Right kidney (tissue), 1 donor: ENCODE results near the gene ZBTB46.

Experiments used
- DNase-seq: peaks from one replicate; pipeline ENCODE4 v3.0.0-alpha.2; 2016

ZBTB46 gene

GRCh38 chr20:63842258-63842657, 11.2 kb upstream of the ZBTB46 start:
- no peak for DNase-seq

DNA sequence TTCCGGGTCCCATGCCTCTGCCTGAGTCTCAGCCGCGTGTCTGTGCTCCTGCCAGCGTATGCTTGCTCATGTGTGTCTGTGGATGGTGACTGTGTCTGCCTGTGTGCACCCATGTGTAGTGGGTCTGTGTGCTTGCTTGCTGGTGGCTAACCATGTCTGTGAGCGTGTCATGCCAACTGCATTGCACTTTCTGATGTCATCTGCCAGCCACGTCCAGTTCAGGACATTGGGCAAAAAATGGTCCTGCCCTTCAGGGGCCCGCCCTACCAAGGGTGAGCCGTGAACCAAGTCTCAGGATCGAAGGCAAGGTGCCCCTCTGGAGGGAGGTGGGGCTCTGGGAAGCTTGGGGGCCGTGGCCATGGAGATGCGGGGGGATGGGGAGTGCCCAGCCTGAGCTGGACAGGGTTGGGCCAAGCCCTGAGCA, 9.4 kb upstream of the ZBTB46 start:
- no peak for DNase-seq

DNA sequence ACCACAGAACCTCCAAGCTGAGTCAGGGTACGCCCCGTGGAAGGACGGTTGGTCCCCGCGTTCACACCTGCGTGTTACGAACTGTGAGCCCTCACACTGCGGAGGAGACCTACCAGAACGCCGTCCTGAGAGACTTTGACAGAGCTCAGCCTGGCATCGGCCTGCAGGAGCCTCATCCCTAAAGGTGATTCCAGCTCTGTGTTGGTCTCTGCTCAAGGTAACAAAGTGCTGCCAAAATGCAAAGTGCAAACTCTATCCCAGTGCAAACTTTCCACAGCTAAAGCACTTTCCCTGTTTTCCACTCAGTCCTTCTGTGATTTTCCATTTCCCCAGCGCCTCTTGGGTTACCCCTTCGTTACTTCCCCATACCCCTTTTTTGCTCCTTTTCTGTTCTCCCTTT, 8.6 kb upstream of the ZBTB46 start:
- no peak for DNase-seq

- DNase-seq, result no peak
Measured at GRCh38 chr20:63837479-63837878, 6.4 kb upstream of the ZBTB46 start.

DNA sequence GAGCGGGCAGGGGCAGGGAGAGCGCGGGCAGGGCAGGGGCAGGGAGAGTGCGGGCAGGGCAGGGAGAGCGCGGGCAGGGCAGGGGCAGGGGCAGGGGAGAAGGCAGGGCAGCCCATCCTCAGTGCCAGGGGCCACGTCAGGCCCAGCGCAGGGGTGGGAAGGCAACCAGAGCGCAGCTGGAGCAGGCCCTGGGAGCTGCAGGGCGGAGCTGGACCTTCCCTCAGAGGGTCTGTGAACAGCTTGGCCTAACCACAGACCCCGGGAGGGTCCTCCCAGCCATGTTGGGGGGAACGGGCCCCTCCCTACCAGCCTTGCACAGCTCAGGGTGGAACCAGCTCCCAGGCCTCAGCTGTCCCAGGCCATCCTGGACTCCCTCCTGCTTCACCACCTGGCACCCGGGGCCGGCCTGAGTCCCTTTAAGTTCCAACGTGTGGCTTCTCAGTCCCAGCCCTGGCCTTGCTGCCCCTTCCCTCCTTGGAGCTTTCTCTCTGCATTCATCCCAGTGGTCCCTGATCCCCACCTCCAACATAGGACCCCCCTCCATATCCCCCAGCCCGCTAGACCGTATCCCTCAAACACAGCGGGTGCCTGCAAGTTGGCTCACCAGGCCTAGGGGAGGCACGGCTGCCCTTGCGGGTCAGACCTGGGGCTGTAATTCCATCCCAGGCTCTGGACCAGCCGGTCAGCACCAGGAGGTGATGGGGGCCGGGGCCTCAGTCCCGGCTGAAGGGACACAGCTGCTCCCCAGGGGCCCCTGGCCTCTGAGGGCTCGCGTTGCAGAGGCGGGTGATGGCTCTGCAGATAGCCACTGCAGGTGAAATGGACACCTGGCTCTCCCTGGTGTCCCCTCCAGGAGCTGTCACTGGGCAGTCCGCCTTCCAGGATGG, 5.6 kb upstream of the ZBTB46 start:
- peak; percentile 57 for DNase-seq

DNA sequence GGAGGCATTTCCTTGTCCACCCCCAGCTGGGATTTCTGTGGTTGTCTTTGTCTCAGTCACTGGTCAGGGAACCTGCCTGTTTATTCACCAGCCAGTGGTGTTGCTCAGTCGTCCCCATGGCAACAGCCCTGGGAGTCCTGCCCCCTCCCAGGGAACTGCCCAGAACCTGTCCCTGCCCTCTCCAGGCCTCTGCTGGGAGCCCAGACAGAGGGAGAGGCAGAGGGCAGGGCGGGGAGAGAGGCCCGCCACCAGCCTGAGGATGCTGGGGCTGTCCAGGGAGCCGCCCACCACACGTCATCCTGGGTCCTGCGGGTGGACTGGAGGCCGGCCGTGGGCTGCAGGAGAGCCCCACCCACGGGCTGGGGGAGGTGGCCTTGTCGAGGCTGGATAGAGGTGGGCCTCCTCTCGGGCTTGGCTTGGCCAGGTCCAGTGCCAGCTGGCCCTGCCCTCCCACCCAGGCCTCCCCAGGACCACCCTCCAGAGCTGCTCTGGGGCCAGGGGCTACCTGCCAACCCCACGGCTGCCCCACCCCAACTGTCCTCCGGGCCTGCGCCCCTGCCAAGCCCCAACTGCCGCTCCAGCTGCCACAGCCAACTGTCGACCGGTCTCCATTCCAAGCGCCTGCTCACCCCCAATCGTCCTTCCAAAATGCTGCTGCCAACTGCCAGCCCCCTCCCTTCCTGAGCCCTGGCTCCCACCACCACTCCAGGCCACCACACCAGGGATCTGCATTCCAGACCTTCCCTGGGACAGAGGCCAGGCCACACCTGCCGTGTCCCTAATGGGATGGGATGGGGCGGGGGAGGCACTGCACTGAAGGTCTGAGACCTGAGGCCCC, 4.2 kb upstream of the ZBTB46 start:
- DNase-seq, result peak; percentile 71

- DNase-seq, result no peak
Measured at GRCh38 chr20:63834491-63834880, 3.4 kb upstream of the ZBTB46 start.

GRCh38 chr20:63833776-63834490, 2.9 kb upstream of the ZBTB46 start:
- DNase-seq, result no peak

DNA sequence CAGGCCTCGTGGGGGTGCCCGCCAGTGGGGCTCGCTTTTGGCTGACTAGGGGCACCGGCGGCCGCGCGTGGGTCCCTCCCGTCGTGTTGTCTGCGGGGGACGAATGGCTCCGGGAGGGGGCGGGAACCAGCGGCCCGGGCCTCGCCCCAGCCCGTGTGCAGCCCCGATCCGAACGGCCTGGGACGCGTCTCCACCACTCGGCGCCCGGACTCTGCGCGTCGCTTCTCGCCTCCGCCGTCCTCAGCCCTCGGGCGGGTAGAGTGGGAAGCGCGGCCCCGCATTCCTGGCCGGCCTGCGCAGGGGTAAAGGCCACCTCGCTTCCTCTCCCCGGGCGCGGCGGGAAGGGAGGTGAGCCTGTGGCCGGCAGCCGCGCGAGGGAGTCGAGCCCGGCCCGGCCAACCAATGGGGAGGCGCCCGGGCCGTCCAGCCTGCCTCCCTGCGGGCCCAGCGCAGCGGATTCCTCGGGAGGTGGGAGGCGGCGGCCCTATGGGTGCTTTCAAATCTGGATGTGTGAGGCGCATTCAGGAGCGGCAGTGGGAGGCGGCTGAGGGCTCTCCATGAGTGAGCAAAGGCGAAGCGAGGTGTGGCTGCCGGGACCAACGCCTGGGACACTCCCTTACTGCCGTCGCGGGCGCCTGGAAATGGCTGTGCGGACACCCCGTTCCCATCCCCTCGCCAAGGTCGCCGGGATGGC, 1.1 kb upstream of the ZBTB46 start:
- DNase-seq, result peak; percentile 91

- DNase-seq, result no peak
Measured at GRCh38 chr20:63831646-63831992, 555 bp upstream of the ZBTB46 start.

DNA sequence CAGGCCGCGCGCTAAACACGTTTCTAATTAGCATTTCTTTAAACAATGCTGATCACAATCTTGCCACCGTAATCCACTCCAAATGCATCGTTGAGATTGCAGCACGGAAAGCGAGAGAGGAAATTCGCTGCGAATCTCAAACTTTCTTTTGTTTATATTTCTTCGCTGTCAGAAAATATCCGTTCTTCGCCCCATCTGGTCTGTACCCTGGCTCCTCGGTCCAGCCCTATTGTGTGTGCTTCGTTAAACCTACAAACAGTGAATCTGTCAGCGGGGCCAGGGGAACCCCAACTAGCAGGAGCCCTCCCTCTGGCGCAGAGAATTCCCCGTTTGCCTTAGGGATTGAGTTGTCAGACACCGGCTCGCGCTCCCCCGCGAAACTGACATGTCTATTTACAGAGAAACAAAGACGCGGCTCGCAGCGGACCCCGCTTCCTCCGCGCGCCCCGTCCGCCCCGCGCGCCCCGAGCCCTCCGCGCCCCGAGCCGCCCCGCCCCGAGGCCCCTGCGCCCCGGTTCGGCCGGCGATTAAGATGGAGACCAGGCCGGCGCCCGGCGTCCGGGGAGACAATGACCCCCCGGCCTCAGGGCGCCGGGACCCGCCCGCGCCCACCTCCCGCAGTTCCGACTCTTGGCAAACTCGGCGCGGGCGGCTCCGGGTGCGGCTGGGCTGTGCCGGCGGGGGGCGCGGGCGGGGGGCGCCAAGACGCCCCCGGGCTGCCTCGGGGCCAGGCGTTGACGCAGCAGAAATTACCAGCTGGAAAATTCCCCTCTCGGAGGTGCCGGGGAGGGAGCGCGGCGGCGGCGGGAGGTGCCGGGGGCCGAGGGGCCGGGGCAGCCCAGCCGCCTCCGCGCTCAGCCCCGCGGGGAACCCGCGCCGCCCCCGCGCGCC, 874 bp downstream of the ZBTB46 start:
- DNase-seq, result peak; percentile 52

GRCh38 chr20:63829603-63829944, 1.5 kb downstream of the ZBTB46 start:
- DNase-seq, result no peak

- DNase-seq, result no peak
Measured at GRCh38 chr20:63828951-63829350, 2.1 kb downstream of the ZBTB46 start.

DNA sequence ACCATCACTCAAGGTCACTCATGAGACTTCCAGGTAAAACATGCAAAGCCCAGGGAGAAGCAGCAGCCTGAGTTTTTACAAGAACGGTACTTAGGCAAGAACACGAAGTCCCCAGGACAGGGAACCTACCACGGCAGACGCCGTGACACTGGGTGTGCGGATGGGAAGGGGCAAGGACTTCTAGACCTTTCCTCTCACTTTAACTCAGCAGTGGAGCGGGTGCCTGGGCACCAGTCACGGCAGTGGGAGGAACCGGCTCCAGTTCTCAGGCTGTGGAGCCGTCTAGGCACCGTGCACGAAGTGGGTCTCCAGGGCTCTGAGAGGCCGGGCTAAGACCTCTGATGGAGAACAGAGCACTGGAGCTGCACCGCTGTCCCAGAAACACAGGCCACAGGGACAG, 2.5 kb downstream of the ZBTB46 start:
- DNase-seq, result no peak

DNA sequence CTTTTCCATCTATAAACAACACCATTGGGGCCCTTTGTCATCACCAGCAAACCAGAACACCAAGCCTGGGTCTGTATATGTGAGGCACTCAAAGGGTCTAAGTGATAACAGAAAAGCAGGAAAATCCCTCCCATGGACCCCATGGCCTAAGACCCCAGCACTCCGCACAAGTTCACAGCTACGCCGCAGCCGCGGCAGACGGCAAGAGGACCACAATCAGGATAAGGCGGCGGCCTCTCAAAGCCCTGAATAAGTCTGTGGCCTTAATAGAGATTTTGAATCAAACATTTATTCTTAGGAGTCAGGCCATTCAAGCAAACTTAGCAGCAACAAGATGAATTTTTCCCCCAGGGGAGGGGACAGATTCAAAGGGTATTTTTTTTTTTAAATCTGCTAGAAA, 2.9 kb downstream of the ZBTB46 start:
- DNase-seq, result no peak

GRCh38 chr20:63826753-63827152, 4.3 kb downstream of the ZBTB46 start:
- no peak for DNase-seq

DNA sequence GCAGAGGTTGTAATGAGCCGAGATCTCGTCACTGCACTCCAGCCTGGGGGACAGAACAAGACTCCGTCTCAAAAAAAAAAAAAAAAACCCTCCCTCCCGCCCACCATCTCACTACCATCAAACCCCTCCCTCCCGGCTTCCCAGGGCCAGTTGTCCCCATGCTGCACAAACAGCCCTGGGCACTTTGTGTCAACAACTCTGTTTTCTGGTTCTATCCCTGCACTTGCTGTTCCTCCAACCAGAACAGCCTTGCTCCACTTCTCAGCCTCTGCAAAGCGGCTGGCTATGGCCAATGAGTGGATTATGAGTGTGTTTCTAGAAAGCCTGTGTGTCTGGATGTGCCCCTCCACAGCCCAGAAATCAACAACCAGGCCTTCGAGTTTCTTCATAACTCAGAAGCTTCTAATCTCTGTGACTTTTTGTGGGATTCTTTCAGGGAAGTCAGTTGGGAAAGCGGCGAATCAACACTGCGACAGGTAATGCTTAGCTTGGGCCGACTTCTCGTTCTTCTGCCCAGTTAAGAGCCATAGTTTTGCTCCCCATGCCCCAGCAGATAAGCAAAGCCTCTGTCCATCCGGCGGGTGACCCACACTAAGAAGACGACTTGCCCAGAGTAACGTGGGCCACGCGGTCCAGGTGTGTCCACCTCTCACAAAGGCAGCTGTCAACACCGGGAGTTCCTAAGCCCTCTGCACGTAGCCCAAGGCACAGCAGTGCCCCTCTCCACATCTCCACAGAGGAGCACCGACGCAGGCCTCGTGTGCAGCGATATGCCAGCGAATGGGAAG, 5.5 kb downstream of the ZBTB46 start:
- DNase-seq, result no peak

- no peak for DNase-seq
Measured at GRCh38 chr20:63823691-63824311, 7.3 kb downstream of the ZBTB46 start.

DNA sequence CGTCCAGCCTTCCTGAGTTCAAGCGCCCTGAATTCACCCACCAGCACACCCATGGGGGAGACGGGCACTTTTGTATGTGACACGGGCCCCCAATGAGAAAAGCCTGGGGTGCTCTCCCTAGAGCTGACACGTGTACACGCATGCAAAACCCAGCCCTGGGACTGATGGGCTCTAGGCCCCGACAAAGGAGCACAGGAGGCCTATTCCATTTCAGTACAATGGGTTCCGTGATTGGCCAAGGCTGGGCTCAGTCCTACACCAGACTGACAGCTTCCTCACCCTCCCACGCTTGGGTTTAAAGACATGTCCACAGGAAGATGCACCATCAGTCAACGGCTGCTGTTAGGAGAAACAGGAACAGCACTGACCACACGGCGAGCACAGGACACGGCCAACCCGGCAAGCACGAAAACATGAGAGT, 8.8 kb downstream of the ZBTB46 start:
- DNase-seq, result no peak

- no peak for DNase-seq
Measured at GRCh38 chr20:63821811-63822210, 9.3 kb downstream of the ZBTB46 start.
